GM21619 (cell line): Measurements from ENCODE around the gene PDCD10.

Experiments used
- ATAC-seq: cut with Tn5 transposase; IDR thresholded peaks from one replicate; pipeline ENCODE4 v1.9.1; 2021; ENCODE audit not compliant: unreplicated experiment

PDCD10 gene

GRCh38 chr3:167684388-167684993 is 50.2 kb downstream of the PDCD10 start:
- ATAC-seq, result peak; percentile 82

GRCh38 chr3:167679526-167679925 is 55.2 kb downstream of the PDCD10 start:
- no peak for ATAC-seq

- no peak for ATAC-seq
These were observed 58.8 kb downstream of the PDCD10 start for GRCh38 chr3:167675848-167676247.

- ATAC-seq, result no peak
These were observed 61.5 kb downstream of the PDCD10 start for GRCh38 chr3:167673221-167673620.

- ATAC-seq, result no peak
These were observed 62.7 kb downstream of the PDCD10 start for GRCh38 chr3:167671878-167672427.

GRCh38 chr3:167669699-167670098 is 65.0 kb downstream of the PDCD10 start:
- no peak for ATAC-seq

- no peak for ATAC-seq
These were observed 66.0 kb downstream of the PDCD10 start for GRCh38 chr3:167668651-167669050.

- ATAC-seq, result no peak
These were observed 68.1 kb downstream of the PDCD10 start for GRCh38 chr3:167666563-167666962.

- ATAC-seq, result no peak
These were observed 71.7 kb downstream of the PDCD10 start for GRCh38 chr3:167662919-167663400.

- ATAC-seq, result no peak
These were observed 76.9 kb downstream of the PDCD10 start for GRCh38 chr3:167657684-167658225.

GRCh38 chr3:167656821-167657220 is 77.9 kb downstream of the PDCD10 start:
- no peak for ATAC-seq

GRCh38 chr3:167653760-167654159 is 80.9 kb downstream of the PDCD10 start, which contains the start of gene WDR49:
Gene WDR49 (minus strand): TSS chr3:167653942. CDS start chr3:167653425, 517 bp downstream.
- ATAC-seq, result no peak

- no peak for ATAC-seq
These were observed 81.5 kb downstream of the PDCD10 start for GRCh38 chr3:167653155-167653554.

GRCh38 chr3:167651826-167652225 is 82.9 kb downstream of the PDCD10 start:
- no peak for ATAC-seq

GRCh38 chr3:167650459-167650858 is 84.2 kb downstream of the PDCD10 start:
- ATAC-seq, result no peak

GRCh38 chr3:167649746-167650145 is 84.9 kb downstream of the PDCD10 start:
- ATAC-seq, result no peak

- no peak for ATAC-seq
These were observed 90.1 kb downstream of the PDCD10 start for GRCh38 chr3:167644611-167645010.
